Measurements from ENCODE around the gene ABCA5.

DNA sequence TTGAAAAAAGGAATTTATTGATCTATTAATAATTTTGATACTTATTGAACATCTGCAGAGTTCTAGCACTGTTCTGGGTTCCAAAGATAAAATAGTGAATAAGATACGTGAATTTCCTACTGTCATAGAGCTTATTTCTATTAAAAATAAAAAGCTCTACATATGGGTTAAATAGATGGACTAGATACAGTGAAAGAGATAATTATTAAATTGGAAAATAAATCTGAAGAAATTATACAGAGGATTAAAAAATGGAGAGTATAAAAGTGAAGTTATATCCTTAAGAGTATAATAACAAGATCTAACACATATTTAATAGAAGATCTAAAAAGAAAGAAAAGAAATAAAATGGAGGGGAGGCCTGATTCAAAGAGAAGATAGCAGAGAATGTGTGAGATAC is 10.1 kb upstream of the ABCA5 start:
- TF ChIP-seq, protein P1, sequence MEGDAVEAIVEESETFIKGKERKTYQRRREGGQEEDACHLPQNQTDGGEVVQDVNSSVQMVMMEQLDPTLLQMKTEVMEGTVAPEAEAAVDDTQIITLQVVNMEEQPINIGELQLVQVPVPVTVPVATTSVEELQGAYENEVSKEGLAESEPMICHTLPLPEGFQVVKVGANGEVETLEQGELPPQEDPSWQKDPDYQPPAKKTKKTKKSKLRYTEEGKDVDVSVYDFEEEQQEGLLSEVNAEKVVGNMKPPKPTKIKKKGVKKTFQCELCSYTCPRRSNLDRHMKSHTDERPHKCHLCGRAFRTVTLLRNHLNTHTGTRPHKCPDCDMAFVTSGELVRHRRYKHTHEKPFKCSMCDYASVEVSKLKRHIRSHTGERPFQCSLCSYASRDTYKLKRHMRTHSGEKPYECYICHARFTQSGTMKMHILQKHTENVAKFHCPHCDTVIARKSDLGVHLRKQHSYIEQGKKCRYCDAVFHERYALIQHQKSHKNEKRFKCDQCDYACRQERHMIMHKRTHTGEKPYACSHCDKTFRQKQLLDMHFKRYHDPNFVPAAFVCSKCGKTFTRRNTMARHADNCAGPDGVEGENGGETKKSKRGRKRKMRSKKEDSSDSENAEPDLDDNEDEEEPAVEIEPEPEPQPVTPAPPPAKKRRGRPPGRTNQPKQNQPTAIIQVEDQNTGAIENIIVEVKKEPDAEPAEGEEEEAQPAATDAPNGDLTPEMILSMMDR (IDR thresholded peaks at IDR 0.05 in 4 of 5, conservative IDR thresholded peaks at IDR 0.05 in 1 of 5), result no peak
- TF ChIP-seq POLR2A (IDR thresholded peaks at IDR 0.05), result no peak

All from gastrocnemius medialis (tissue), 4 donors.